ENCODE data around the gene OCA2.
"Not testable (repeated sequence)": the region's sequence is repeated elsewhere in the genome, so short reads cannot be mapped to it uniquely, and the experiment has no call there.

OCA2 gene

DNA sequence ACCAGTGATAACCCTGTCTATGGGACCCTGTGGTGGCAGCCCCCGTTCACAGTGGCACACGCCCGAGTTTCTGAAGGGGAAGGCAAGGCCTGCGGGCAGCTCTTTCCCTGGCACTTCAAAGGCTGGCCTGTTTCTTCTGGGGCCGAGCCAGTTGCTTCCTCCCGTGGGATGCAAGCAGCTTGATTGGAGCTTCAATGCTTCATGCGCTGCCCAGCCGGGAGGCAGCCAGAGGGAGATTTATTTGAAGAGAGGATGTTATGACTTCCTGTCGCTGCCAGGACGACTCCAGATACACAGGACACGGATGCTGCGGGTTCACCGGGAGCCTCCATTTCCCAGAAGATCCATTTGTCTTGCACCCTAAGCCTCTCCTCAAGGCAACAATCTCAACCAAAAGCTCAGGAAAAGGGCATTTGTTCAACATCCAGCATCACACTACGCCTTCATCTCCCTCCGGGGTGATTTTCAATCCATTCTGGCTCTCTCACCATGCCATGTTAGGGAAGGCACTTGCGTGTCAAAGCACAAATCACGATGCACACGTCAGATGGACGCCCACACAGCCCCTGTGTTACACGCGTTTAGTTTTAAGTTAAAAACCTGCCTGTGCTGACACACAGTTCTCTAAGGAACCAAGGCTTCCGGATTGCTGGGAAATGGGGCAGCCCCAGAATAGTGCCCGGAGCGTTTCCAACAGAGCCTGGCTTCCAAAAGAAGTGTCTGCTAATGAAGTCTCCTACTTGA, 330.2 kb downstream of the OCA2 start:
- H3K9ac ChIP-seq (ENCODE audit: low read length in 2 of 2) = no peak overlapping the region
- H3K9me3 ChIP-seq (ENCODE audit: control insufficient read depth in 2 of 2, low read length in 2 of 2) = no peaks in the 10 kb centered on the region
- no peak overlapping the region for H3K4me3 ChIP-seq (ENCODE audit: low read length in 2 of 2)
- H3K27me3 ChIP-seq (ENCODE audit: control insufficient read depth in 1 of 2, insufficient read depth in 2 of 2, low read length in 2 of 2) = no peaks in the 10 kb centered on the region
- H3K36me3 ChIP-seq (ENCODE audit: control insufficient read depth in 2 of 2, insufficient read depth in 2 of 2, low read length in 2 of 2) = no peaks in the 10 kb centered on the region
- H3K27ac ChIP-seq (ENCODE audit: low read length) = no peak overlapping the region
- H3K4me1 ChIP-seq (ENCODE audit: control insufficient read depth, insufficient read depth, low read length) = no peaks in the 10 kb centered on the region

- no peaks in the 10 kb centered on the region for H3K9me3 ChIP-seq (ENCODE audit: control insufficient read depth in 2 of 2, low read length in 2 of 2)
- H3K27me3 ChIP-seq (ENCODE audit: control insufficient read depth in 1 of 2, insufficient read depth in 2 of 2, low read length in 2 of 2) = no peaks in the 10 kb centered on the region
- H3K27ac ChIP-seq (ENCODE audit: low read length) = no peak overlapping the region
- H3K36me3 ChIP-seq (ENCODE audit: control insufficient read depth in 2 of 2, insufficient read depth in 2 of 2, low read length in 2 of 2) = no peaks in the 10 kb centered on the region
- no peak overlapping the region for H3K4me3 ChIP-seq (ENCODE audit: low read length in 2 of 2)
- no peaks in the 10 kb centered on the region for H3K4me1 ChIP-seq (ENCODE audit: control insufficient read depth, insufficient read depth, low read length)
- no peak overlapping the region for H3K9ac ChIP-seq (ENCODE audit: low read length in 2 of 2)
Observed at GRCh38 chr15:27767918-27768640, 331.0 kb downstream of the OCA2 start.

GRCh38 chr15:27767430-27767829, 331.7 kb downstream of the OCA2 start:
- H3K4me3 ChIP-seq (ENCODE audit: low read length in 2 of 2); H3K9ac ChIP-seq (ENCODE audit: low read length in 2 of 2); H3K27ac ChIP-seq (ENCODE audit: low read length); H3K9me3 ChIP-seq (ENCODE audit: control insufficient read depth in 2 of 2, low read length in 2 of 2); H3K27me3 ChIP-seq (ENCODE audit: control insufficient read depth in 1 of 2, insufficient read depth in 2 of 2, low read length in 2 of 2); H3K36me3 ChIP-seq (ENCODE audit: control insufficient read depth in 2 of 2, insufficient read depth in 2 of 2, low read length in 2 of 2); H3K4me1 ChIP-seq (ENCODE audit: control insufficient read depth, insufficient read depth, low read length): not testable (repeated sequence)

GRCh38 chr15:27764339-27764738, 334.8 kb downstream of the OCA2 start:
- Histone ChIP-seq H3K9ac (ENCODE audit: low read length in 2 of 2) (no peak overlapping the region), H3K4me3 (ENCODE audit: low read length in 2 of 2) (no peak overlapping the region), H3K9me3 (ENCODE audit: control insufficient read depth in 2 of 2, low read length in 2 of 2) (no peaks in the 10 kb centered on the region), H3K4me1 (ENCODE audit: control insufficient read depth, insufficient read depth, low read length) (no peaks in the 10 kb centered on the region), H3K27ac (ENCODE audit: low read length) (no peak overlapping the region), H3K36me3 (ENCODE audit: control insufficient read depth in 2 of 2, insufficient read depth in 2 of 2, low read length in 2 of 2) (no peaks in the 10 kb centered on the region), H3K27me3 (ENCODE audit: control insufficient read depth in 1 of 2, insufficient read depth in 2 of 2, low read length in 2 of 2) (no peaks in the 10 kb centered on the region)

DNA sequence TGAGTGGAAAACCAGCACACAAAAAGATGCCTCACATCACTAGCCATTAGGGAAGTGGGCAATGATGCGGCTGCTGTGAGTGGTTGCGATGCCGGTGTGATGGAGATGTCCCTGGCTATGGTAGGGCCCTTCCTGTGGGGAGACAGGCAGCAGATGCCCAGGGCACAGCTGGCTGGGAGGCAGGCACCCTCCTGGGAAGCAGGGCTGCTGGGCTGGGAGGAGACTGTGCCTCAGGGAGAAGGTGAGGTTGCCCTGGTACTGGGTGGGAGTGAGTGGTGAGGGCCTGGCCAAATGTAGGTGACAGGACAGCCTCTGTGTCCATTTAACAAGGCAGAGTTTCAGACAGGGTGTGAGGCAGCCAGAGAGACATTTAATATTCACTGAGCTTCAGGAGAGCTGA, 335.6 kb downstream of the OCA2 start:
- Histone ChIP-seq H3K27ac (ENCODE audit: low read length) (no peak overlapping the region), H3K36me3 (ENCODE audit: control insufficient read depth in 2 of 2, insufficient read depth in 2 of 2, low read length in 2 of 2) (no peaks in the 10 kb centered on the region), H3K4me1 (ENCODE audit: control insufficient read depth, insufficient read depth, low read length) (no peaks in the 10 kb centered on the region), H3K9ac (ENCODE audit: low read length in 2 of 2) (no peak overlapping the region), H3K27me3 (ENCODE audit: control insufficient read depth in 1 of 2, insufficient read depth in 2 of 2, low read length in 2 of 2) (no peaks in the 10 kb centered on the region), H3K4me3 (ENCODE audit: low read length in 2 of 2) (no peak overlapping the region), H3K9me3 (ENCODE audit: control insufficient read depth in 2 of 2, low read length in 2 of 2) (no peaks in the 10 kb centered on the region)

DNA sequence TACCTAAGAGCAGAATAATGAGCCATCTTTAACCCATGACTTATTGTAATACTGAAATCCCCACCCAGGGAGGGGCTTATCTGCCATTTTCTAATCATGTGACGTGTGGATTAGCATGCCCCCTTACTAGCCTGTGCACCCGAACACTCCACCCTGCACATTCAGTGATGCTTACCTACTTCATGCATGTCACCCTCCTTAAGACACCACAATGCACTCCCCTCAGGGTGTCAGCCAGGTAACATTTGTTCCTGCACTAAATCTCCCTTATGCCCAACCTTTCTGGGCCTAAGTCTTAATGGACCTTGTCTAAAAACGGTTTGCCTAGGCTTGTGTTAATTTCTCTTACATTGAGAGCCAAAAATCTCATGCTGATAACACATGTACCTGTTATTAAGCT, 336.6 kb downstream of the OCA2 start:
- H3K36me3 ChIP-seq (ENCODE audit: control insufficient read depth in 2 of 2, insufficient read depth in 2 of 2, low read length in 2 of 2) = no peaks in the 10 kb centered on the region
- no peaks in the 10 kb centered on the region for H3K4me1 ChIP-seq (ENCODE audit: control insufficient read depth, insufficient read depth, low read length)
- H3K27ac ChIP-seq (ENCODE audit: low read length) = no peak overlapping the region
- H3K27me3 ChIP-seq (ENCODE audit: control insufficient read depth in 1 of 2, insufficient read depth in 2 of 2, low read length in 2 of 2) = no peaks in the 10 kb centered on the region
- peaks cover 0 to 3% of the 10 kb centered on the region in 2 donors for H3K9me3 ChIP-seq (ENCODE audit: control insufficient read depth in 2 of 2, low read length in 2 of 2)
- H3K9ac ChIP-seq (ENCODE audit: low read length in 2 of 2) = no peak overlapping the region
- no peak overlapping the region for H3K4me3 ChIP-seq (ENCODE audit: low read length in 2 of 2)

DNA sequence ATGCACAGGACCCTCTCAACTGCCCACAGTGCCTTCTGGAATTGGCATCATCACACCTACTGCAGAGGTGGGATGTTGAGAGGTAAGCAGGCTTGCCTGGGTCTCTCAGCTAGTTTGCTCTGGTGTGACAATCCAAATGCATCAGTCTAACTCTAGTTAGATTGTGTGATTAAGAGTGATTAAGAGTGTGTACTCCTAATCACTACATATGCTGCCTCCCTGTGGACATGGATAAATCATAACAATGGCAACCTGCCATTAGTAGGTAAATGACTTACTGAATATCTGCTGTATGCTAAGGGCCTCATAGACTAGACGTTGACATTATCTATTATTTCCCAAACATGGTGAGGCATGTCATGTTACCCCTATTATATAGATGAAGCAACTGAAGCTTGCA, 342.1 kb downstream of the OCA2 start:
- Histone ChIP-seq H3K27ac (ENCODE audit: low read length) (no peak overlapping the region), H3K4me3 (ENCODE audit: low read length in 2 of 2) (no peak overlapping the region), H3K27me3 (ENCODE audit: control insufficient read depth in 1 of 2, insufficient read depth in 2 of 2, low read length in 2 of 2) (no peaks in the 10 kb centered on the region), H3K9me3 (ENCODE audit: control insufficient read depth in 2 of 2, low read length in 2 of 2) (peaks cover 0 to 3% of the 10 kb centered on the region in 2 donors), H3K4me1 (ENCODE audit: control insufficient read depth, insufficient read depth, low read length) (no peaks in the 10 kb centered on the region), H3K36me3 (ENCODE audit: control insufficient read depth in 2 of 2, insufficient read depth in 2 of 2, low read length in 2 of 2) (no peaks in the 10 kb centered on the region), H3K9ac (ENCODE audit: low read length in 2 of 2) (no peak overlapping the region)

GRCh38 chr15:27752691-27753090, 346.4 kb downstream of the OCA2 start:
- H3K9ac ChIP-seq (ENCODE audit: low read length in 2 of 2) = no peak overlapping the region

DNA sequence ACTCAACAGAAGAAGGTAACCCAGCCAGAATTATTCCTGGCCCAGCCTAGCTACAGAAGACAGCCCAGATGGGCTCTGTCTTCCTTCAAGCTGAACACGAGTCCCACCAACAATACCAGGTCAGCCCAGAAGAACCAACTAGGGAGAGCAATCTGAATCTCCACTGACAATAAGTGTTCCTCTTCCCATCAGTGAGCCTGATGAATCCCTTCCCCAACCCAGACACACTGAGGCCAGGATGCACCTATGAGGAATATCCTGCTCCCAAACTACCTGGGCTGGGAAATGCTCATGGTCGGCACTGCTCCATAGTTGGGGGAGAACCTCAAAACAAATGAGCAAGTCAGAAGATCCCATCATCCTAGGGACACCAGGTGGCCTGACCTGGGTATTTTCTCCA, 351.1 kb downstream of the OCA2 start:
- Histone ChIP-seq H3K9me3 (ENCODE audit: control insufficient read depth in 2 of 2, low read length in 2 of 2) (no peaks in the 10 kb centered on the region), H3K4me3 (ENCODE audit: low read length in 2 of 2) (no peak overlapping the region), H3K27me3 (ENCODE audit: control insufficient read depth in 1 of 2, insufficient read depth in 2 of 2, low read length in 2 of 2) (no peaks in the 10 kb centered on the region), H3K27ac (ENCODE audit: low read length) (no peak overlapping the region), H3K36me3 (ENCODE audit: control insufficient read depth in 2 of 2, insufficient read depth in 2 of 2, low read length in 2 of 2) (no peaks in the 10 kb centered on the region), H3K9ac (ENCODE audit: low read length in 2 of 2) (no peak overlapping the region), H3K4me1 (ENCODE audit: control insufficient read depth, insufficient read depth, low read length) (no peaks in the 10 kb centered on the region)

More at GRCh38 chr15:27752691-27753090, 346.4 kb downstream of the OCA2 start:
- Histone ChIP-seq H3K4me1 (ENCODE audit: control insufficient read depth, insufficient read depth, low read length) (no peaks in the 10 kb centered on the region), H3K4me3 (ENCODE audit: low read length in 2 of 2) (no peak overlapping the region), H3K9me3 (ENCODE audit: control insufficient read depth in 2 of 2, low read length in 2 of 2) (peaks cover 0 to under 1% of the 10 kb centered on the region in 2 donors), H3K27me3 (ENCODE audit: control insufficient read depth in 1 of 2, insufficient read depth in 2 of 2, low read length in 2 of 2) (no peaks in the 10 kb centered on the region), H3K36me3 (ENCODE audit: control insufficient read depth in 2 of 2, insufficient read depth in 2 of 2, low read length in 2 of 2) (no peaks in the 10 kb centered on the region), H3K27ac (ENCODE audit: low read length) (no peak overlapping the region)

- Histone ChIP-seq H3K4me3 (ENCODE audit: low read length in 2 of 2) (no peak overlapping the region), H3K9ac (ENCODE audit: low read length in 2 of 2) (no peak overlapping the region), H3K4me1 (ENCODE audit: control insufficient read depth, insufficient read depth, low read length) (no peaks in the 10 kb centered on the region), H3K27me3 (ENCODE audit: control insufficient read depth in 1 of 2, insufficient read depth in 2 of 2, low read length in 2 of 2) (no peaks in the 10 kb centered on the region), H3K27ac (ENCODE audit: low read length) (no peak overlapping the region), H3K9me3 (ENCODE audit: control insufficient read depth in 2 of 2, low read length in 2 of 2) (no peaks in the 10 kb centered on the region), H3K36me3 (ENCODE audit: control insufficient read depth in 2 of 2, insufficient read depth in 2 of 2, low read length in 2 of 2) (no peaks in the 10 kb centered on the region)
Observed at GRCh38 chr15:27746401-27746955, 352.6 kb downstream of the OCA2 start.

GRCh38 chr15:27744641-27745040, 354.5 kb downstream of the OCA2 start:
- no peaks in the 10 kb centered on the region for H3K4me1 ChIP-seq (ENCODE audit: control insufficient read depth, insufficient read depth, low read length)
- H3K27ac ChIP-seq (ENCODE audit: low read length) = no peak overlapping the region
- no peaks in the 10 kb centered on the region for H3K27me3 ChIP-seq (ENCODE audit: control insufficient read depth in 1 of 2, insufficient read depth in 2 of 2, low read length in 2 of 2)
- no peaks in the 10 kb centered on the region for H3K9me3 ChIP-seq (ENCODE audit: control insufficient read depth in 2 of 2, low read length in 2 of 2)
- H3K36me3 ChIP-seq (ENCODE audit: control insufficient read depth in 2 of 2, insufficient read depth in 2 of 2, low read length in 2 of 2) = no peaks in the 10 kb centered on the region
- H3K4me3 ChIP-seq (ENCODE audit: low read length in 2 of 2) = no peak overlapping the region
- no peak overlapping the region for H3K9ac ChIP-seq (ENCODE audit: low read length in 2 of 2)
